Prostate gland (tissue), 2 donors: ENCODE results near the gene SCN4A.

Source experiments
- POLR2A ChIP-seq: fragments of 450-650 bp; IDR thresholded peaks from one replicate; pipeline ENCODE4 v1.6.1; 2016; ENCODE audit warnings: antibody characterized with exemption, mild to moderate bottlenecking
- POLR2AphosphoS5 ChIP-seq: sonication (generic); formaldehyde crosslinking; IDR thresholded peaks from one replicate; pipeline ENCODE4 v1.6.1; 2017; ENCODE audit warnings: antibody characterized with exemption
- TF ChIP-seq, protein P1 (sequence below), 4 experiments: fragments of 200-600 bp in 2 of 4; fragments of 450-650 bp in 2 of 4; sonication (generic) in 2 of 4; IDR thresholded peaks; 1 replicate in 3 of 4; 2 replicates in 1 of 4; pipeline ENCODE4 v1.5.1; 2016 to 2019; ENCODE audit warnings: antibody characterized with exemption in 4 of 4, mild to moderate bottlenecking in 2 of 4, moderate library complexity in 2 of 4

DNA sequence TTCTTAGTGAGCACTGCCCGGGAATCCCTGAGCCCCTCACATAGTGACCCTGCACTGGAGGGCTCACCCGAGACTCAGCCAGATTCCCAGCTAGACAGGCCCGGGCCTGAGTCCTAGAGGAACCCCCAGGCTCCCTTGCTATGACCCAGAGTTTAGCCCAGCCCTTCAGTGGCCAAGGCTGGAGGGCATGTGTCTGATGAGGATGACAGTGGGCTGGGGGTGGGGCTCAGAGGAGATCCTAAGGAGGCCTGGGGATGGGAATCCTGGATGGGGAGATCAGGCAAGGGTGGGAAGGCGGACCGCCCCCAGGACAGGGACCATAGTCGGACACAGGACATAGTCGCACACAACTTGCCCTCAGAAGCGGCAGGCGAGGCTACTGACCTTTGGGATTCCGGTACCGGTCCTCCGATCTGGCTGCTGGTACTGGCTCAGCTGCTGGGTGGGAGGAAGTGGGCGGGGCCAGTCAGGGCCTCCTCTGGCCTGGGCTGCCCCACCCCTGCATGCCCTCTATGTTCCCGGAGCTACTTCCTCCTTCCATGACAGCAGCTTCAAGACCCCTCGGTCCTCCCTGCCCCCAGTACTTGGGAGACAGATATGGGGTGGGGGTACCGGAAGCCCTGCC is 41.7 kb downstream of the SCN4A start:
- TF ChIP-seq POLR2A (no peak), POLR2AphosphoS5 (no peak)
- TF ChIP-seq, protein P1, sequence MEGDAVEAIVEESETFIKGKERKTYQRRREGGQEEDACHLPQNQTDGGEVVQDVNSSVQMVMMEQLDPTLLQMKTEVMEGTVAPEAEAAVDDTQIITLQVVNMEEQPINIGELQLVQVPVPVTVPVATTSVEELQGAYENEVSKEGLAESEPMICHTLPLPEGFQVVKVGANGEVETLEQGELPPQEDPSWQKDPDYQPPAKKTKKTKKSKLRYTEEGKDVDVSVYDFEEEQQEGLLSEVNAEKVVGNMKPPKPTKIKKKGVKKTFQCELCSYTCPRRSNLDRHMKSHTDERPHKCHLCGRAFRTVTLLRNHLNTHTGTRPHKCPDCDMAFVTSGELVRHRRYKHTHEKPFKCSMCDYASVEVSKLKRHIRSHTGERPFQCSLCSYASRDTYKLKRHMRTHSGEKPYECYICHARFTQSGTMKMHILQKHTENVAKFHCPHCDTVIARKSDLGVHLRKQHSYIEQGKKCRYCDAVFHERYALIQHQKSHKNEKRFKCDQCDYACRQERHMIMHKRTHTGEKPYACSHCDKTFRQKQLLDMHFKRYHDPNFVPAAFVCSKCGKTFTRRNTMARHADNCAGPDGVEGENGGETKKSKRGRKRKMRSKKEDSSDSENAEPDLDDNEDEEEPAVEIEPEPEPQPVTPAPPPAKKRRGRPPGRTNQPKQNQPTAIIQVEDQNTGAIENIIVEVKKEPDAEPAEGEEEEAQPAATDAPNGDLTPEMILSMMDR (IDR thresholded peaks at IDR 0.05) = no peak
